Lung (tissue), 12 donors: ENCODE data around the gene DNAJC4. TPM values are rescaled to one million over a fixed set of nuclear protein-coding genes. Genes with fewer than 3 reads are reported as not detected.

Experiments
- ATAC-seq: fragments of 200-7000 bp; cut with Tn5 transposase; one replicate; pipeline ENCODE4 v1.9.1; 2020; ENCODE audit warnings: moderate number of reproducible peaks; ENCODE audit not compliant: insufficient read depth, low FRiP score
- DNase-seq, 3 donors: peaks; one replicate each; pipeline ENCODE4 v3.0.0-alpha.2; 2013 to 2017
- H3K27ac ChIP-seq, 2 donors: one replicate each; pipeline ENCODE4 v1.5.1; 2013; ENCODE audit warnings: mild to moderate bottlenecking in 2 of 2, moderate library complexity in 2 of 2, control low read depth in 1 of 2, inconsistent platforms in 1 of 2, low read depth in 1 of 2, low read length in 1 of 2
- H3K27me3 ChIP-seq, 3 donors: one replicate each; pipeline ENCODE4 v1.5.1; 2013; ENCODE audit warnings: low read length in 2 of 3; ENCODE audit not compliant: control insufficient read depth in 3 of 3, insufficient read depth in 3 of 3
- H3K36me3 ChIP-seq, 4 donors: one replicate each; pipeline ENCODE4 v1.5.1; 2013; ENCODE audit warnings: low read length in 4 of 4, mild to moderate bottlenecking in 1 of 4, moderate library complexity in 1 of 4; ENCODE audit not compliant: control insufficient read depth in 4 of 4, insufficient read depth in 4 of 4
- H3K4me1 ChIP-seq, 5 donors: one replicate each; pipeline ENCODE4 v1.5.1; 2013; ENCODE audit warnings: low read length in 5 of 5, mild to moderate bottlenecking in 2 of 5, moderate library complexity in 1 of 5; ENCODE audit not compliant: control insufficient read depth in 5 of 5, insufficient read depth in 5 of 5
- H3K4me3 ChIP-seq: one replicate; pipeline ENCODE4 v1.5.1; 2013; ENCODE audit warnings: mild to moderate bottlenecking, control low read depth, moderate library complexity
- H3K9ac ChIP-seq, 2 donors: one replicate each; pipeline ENCODE4 v1.5.1; 2013; ENCODE audit warnings: low read length in 2 of 2, control low read depth in 1 of 2; ENCODE audit not compliant: insufficient read depth in 1 of 2
- H3K9me3 ChIP-seq, 4 donors: one replicate each; pipeline ENCODE4 v1.5.1; 2013; ENCODE audit warnings: low read length in 3 of 4, mild to moderate bottlenecking in 1 of 4, moderate library complexity in 1 of 4; ENCODE audit not compliant: control insufficient read depth in 4 of 4, insufficient read depth in 3 of 4
- WGBS, 2 donors: extraction: QIAGEN DNeasy Blood & Tissue Kit; methylation state at CpG; one replicate each; pipeline ENCODE4 v1.1.7; 2013; 5-methylcytosine and 5-hydroxymethylcytosine counted together
- polyA plus RNA-seq, 2 donors: library from polyadenylated mRNA; stranded (reverse); fragments of 200-250 nt; gene quantifications; one replicate each; pipeline ENCODE4 v1.2.1, GENCODE V29; 2013
- total RNA-seq, 2 donors: library from RNA; depleted of rRNA in 1 of 2; stranded (reverse); fragments of >200 nt in 1 of 2; gene quantifications; one replicate each; pipeline ENCODE4 v1.2.1, GENCODE V29; 2014 to 2021
- TF ChIP-seq, protein P1 (sequence below): IDR thresholded peaks from 2 replicates; pipeline ENCODE4 v1.5.1; 2012; ENCODE audit warnings: mild to moderate bottlenecking; ENCODE audit errors: control extremely low read depth, extremely low read depth
- donor health status: control.
- donor health status: control.
- donor health status: Bipolar disorder and iron deficiency.
- donor health status: healthy.
- donor health status: DM: yes; HTN: yes; CAD: no.

The DNAJC4 gene
- total and polyA plus RNA-seq, 4 donors, result 22.7 to 58.4 (median 34.4) TPM

DNA sequence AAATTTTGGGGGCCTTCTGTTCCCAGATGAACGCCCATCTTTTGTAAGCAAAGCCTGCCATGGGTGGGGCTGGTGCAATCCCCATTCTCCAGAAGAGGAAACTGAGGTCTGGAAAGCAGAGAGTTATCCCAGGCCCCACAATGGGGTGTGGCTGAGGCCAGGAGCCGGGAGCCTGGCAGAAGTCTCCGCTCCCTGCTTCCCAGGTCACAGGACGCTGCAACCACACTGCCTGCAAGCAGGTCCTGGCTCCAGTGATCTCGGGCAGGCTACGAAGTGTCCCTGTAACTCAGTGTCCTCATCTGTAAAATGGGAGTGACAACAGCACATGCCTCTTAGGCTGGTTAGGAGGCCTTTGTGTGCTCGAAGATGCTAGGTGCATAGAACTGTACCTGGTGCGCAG lies 22.7 kb downstream of the DNAJC4 start:
- H3K27me3 ChIP-seq, result no peaks in the 10 kb centered on the region
- no peak for DNase-seq
- no peak overlapping the region for H3K4me3 ChIP-seq
- no peaks in the 10 kb centered on the region for H3K9me3 ChIP-seq
- H3K36me3 ChIP-seq, result peaks cover 0 to 25% (median 4%) of the 10 kb centered on the region in 4 donors
- WGBS, 2 donors, result 78 to 80% methylated on average over 8 of the region's 8 CpGs
- no peak overlapping the region for H3K9ac ChIP-seq
- H3K4me1 ChIP-seq, result peaks cover 0 to 18% (median 9%) of the 10 kb centered on the region in 5 donors
- no peak overlapping the region for H3K27ac ChIP-seq
- ATAC-seq, result no peak
- TF ChIP-seq, protein P1, sequence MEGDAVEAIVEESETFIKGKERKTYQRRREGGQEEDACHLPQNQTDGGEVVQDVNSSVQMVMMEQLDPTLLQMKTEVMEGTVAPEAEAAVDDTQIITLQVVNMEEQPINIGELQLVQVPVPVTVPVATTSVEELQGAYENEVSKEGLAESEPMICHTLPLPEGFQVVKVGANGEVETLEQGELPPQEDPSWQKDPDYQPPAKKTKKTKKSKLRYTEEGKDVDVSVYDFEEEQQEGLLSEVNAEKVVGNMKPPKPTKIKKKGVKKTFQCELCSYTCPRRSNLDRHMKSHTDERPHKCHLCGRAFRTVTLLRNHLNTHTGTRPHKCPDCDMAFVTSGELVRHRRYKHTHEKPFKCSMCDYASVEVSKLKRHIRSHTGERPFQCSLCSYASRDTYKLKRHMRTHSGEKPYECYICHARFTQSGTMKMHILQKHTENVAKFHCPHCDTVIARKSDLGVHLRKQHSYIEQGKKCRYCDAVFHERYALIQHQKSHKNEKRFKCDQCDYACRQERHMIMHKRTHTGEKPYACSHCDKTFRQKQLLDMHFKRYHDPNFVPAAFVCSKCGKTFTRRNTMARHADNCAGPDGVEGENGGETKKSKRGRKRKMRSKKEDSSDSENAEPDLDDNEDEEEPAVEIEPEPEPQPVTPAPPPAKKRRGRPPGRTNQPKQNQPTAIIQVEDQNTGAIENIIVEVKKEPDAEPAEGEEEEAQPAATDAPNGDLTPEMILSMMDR, result no peak

DNA sequence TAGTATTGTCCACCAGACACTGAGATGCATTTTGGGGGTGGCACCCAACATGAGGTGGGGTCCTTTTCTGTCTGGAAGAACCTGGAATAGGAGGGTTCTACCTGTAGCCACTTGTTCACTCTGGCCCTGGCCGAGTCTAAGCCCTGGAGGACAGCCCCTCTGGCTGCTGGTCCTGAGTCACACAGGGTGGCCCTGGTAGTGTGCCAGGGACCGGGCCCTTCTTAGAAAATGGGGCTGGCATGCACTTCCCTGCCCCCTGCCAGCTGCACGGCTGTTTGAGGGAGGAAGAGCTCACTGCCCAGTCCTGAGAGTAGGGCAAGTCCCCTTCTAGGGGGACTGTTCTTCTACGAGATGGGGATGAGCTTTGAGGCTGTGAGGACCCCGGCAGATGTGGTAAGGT lies 23.1 kb downstream of the DNAJC4 start:
- Histone ChIP-seq H3K4me3 (no peak overlapping the region), H3K9me3 (no peaks in the 10 kb centered on the region), H3K27ac (no peak overlapping the region), H3K36me3 (peaks cover 0 to 29% (median 6%) of the 10 kb centered on the region in 4 donors), H3K27me3 (no peaks in the 10 kb centered on the region), H3K9ac (no peak overlapping the region), H3K4me1 (peaks cover 0 to 18% (median 9%) of the 10 kb centered on the region in 5 donors)
- WGBS, 2 donors, result 49 to 76% methylated on average over 5 of the region's 5 CpGs
- TF ChIP-seq, protein P1, result no peak
- ATAC-seq, result no peak
- no peak for DNase-seq

DNA sequence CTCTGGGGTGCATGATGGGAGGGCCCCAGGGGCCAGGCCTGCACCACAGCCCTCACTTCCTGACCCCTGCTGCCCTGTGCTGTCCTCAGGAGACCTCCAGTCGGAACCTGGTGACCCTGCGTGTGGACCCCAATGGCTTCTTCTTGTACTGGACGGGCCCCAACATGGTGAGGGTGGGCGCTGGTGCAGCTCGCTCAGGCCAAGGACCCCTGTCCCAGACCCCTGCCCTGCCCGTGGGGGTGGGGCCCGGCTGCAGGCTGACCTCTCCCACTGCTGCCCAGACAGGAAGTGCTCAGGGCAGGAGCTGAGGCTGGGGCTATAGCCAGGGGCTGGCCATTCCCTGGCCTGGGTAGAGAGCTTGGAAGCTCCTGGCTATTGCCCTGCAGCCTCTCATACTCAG lies 24.0 kb downstream of the DNAJC4 start:
- H3K27ac ChIP-seq, result no peak overlapping the region
- H3K4me3 ChIP-seq, result no peak overlapping the region
- peaks cover 0 to 18% (median 9%) of the 10 kb centered on the region in 5 donors for H3K4me1 ChIP-seq
- H3K9ac ChIP-seq, result no peak overlapping the region
- peaks cover 0 to 38% (median 10%) of the 10 kb centered on the region in 4 donors for H3K36me3 ChIP-seq
- ATAC-seq (no peak), DNase-seq (no peak)
- 88 to 91% methylated on average over 7 of the region's 7 CpGs for WGBS, 2 donors
- TF ChIP-seq, protein P1, result no peak
- H3K9me3 ChIP-seq, result no peaks in the 10 kb centered on the region
- H3K27me3 ChIP-seq, result no peaks in the 10 kb centered on the region
